T47D (cell line): ENCODE measurements around the gene MKS1.

Experiments used
- DNase-seq, 2 experiments: peaks; one replicate each; pipeline versions ENCODE4 v3.0.0 to v3.0.0-alpha.2; 2011 to 2012; ENCODE audit warnings: low read depth in 1 of 2, low spot score in 1 of 2
- JUND ChIP-seq: IDR thresholded peaks from 2 replicates; pipeline ENCODE4 v1.6.1; 2012; ENCODE audit warnings: low read depth
- in situ Hi-C: cut with HindIII; loops from 2 replicates; pipeline ENCODE4 v1.10.0; 2016; ENCODE audit warnings: low sequenced_read_pairs, low pct_unique_long_range_greater_than_20kb

MKS1 gene

GRCh38 chr17:58250344-58251011 lies 31.4 kb upstream of the MKS1 start:
- DNase-seq = no peak
- TF ChIP-seq JUND = no peak
- in situ Hi-C loops = no loop called here

- TF ChIP-seq JUND = no peak
- in situ Hi-C loops = no loop called here
- DNase-seq = peak; percentile 60 to 86
Measured at GRCh38 chr17:58249270-58250133, 30.4 kb upstream of the MKS1 start.

- DNase-seq = no peak
- in situ Hi-C loops = no loop called here
- TF ChIP-seq JUND = no peak
Measured at GRCh38 chr17:58248955-58249269, 29.9 kb upstream of the MKS1 start.

- in situ Hi-C loops = no loop called here
- DNase-seq = no peak
- TF ChIP-seq JUND = no peak
Measured at GRCh38 chr17:58247511-58248363, 28.7 kb upstream of the MKS1 start.

DNA sequence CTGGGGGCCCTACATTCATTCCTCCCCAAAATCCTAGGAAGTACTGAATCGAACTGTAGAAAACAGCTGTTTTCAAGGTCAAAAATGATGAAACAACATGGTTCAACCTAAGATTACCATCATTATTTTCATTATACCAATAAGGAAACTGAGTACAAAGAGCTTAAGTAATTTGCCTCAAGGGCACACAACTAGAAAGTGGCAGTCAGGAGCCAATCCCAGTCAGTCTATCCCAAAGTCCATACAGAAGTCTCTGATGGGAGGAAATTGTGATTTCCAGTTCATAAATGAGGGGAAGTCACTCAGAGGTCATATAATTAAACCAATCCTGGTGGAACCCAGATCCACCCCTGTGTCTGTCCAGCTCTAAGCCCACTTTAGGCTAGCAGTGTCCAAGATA lies 27.7 kb upstream of the MKS1 start:
- in situ Hi-C loops = no loop called here
- no peak for DNase-seq
- no peak for TF ChIP-seq JUND

DNA sequence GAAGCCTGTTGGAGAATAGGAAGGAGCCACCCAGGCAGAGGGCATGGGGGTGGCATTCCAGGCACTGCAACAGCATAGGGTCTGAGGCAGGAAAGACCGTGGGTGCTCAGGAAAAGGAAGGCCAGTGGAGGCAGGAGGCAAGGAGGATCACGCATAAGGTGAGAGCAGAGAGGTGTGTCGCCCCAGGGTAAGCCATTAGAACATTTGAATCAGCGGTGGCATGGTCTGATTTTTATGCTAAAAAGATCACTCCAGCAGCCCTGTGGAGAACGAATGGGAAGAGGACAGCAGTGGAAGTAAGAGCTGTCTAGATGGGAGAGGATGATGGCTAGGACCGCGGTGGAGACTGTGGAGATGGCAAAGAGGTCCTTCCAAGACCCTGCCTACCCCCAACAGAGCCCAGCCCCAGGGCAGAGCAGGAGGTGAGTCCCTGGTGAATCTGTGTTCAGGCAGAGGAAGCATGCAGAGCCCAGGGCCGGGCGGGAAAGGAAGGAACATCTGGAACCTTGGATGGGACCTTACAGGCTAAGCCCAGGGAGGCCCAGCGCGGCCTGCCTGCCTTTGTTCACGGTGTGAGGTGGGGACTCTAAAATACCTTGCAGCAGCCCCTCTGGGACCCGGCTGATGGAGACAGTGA lies 27.2 kb upstream of the MKS1 start:
- in situ Hi-C loops = no loop called here
- DNase-seq = no peak
- no peak for TF ChIP-seq JUND

DNA sequence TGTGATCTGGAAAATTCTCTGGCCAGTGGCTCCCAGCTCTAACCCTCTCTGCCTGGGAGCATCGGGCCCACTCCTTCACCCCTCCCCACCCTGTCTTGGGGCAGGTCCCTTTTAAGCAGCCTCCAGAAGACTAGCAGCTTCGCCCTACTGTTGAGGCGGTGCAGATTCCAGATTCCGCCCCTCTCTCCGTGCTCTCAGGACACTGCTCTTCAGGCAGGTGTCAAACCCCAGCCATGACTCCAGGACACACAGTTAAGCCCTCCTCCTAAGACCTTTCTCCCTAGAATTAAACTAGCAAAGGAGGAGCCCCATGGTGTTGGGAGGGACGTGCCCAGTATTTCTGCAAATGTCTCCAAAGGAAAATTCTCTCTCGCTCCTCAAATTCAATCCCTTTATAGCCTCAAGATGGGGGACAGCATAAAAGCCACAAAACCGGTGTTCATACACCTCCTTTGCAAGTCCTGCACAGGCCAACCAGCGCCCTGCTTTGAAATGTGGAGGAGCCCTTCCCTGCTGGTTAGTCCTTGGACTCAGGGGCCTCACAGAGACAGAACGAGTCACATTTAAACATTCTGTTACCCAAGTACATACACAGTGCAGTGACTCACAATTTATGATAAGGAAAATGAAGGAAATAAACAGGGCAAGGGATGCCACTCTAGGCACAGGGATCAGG lies 26.5 kb upstream of the MKS1 start:
- no peak for DNase-seq
- in situ Hi-C loops = no loop called here
- TF ChIP-seq JUND = no peak

DNA sequence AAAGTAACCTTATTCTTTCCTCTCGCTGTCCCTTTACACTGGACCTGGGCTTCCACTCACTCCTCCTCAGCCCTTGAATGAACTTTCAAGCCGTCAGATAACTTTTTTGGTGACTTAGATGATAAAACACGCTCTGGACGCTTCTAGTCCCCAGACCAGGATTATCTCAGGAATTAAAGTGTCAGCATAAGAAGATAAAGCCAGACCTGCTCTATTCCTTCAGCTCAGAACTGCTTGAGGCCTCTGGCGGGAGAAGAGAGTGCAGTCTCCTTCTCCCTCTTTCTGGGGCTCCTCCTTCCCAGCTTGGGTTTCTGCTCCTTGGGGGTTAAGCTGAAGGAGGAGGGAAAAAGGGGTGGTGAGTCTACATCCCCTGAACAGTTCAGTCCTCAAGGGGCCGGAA lies 25.9 kb upstream of the MKS1 start:
- in situ Hi-C loops = no loop called here
- TF ChIP-seq JUND = no peak
- DNase-seq = no peak

- DNase-seq = no peak
- in situ Hi-C loops = no loop called here
- no peak for TF ChIP-seq JUND
Measured at GRCh38 chr17:58242171-58242784, 23.2 kb upstream of the MKS1 start.

GRCh38 chr17:58239987-58240386 lies 20.9 kb upstream of the MKS1 start:
- no peak for TF ChIP-seq JUND
- in situ Hi-C loops = no loop called here
- no peak for DNase-seq

DNA sequence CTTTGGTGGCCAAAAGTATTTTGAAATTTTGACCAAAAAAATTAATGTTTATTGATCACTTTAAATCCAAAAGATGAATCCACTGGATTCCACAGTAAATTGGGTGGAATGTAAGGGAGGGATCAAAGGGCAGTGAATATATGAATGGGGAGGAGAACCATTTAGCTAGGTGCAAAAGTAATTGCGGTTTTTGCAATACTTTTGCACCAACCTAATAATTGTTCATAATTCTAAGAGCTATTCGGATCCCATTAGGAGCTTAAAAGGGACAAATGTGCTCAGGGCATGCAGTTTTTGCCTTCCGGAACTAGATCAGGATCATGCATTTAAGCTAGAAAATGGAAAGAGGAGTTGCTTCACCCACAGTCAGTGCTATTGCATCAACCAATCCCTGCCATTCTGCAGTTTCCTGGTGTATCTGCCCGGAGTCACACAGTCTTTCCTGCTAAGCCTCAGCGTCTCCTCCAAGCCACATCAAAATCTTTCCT lies 19.1 kb upstream of the MKS1 start, which contains the start of gene LPO:
Gene LPO, plus strand, starts transcription at position 438 of the 488 bp plus-strand sequence. CDS start 4,396 bp downstream, outside the sequence.
- DNase-seq = no peak
- no peak for TF ChIP-seq JUND
- in situ Hi-C loops = no loop called here

DNA sequence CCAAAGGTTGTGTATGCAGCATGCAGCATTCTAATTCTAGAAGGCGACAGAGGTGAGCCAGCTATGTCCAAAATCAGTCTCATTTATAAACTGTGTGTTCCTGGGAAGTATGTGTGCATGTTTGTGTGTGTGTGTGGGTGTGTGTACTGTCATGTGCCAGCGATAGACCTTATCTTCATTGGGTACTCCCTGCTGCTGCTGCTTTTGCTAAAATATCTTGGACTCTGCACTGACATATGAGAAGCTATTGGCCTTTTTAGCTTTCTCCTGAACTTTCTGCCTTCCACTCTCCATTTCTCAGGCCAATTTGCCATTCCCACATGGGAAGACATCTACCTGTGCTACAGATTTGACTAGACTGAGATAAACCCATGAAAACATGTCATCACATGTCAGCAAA lies 17.3 kb upstream of the MKS1 start:
- in situ Hi-C loops = no loop called here
- no peak for TF ChIP-seq JUND
- no peak for DNase-seq
